C1 segment of cervical spinal cord (tissue), 14 donors: ENCODE results near the gene MIPOL1.
"Not testable (repeated sequence)": the region's sequence is repeated elsewhere in the genome, so short reads cannot be mapped to it uniquely, and the experiment has no call there.

Source experiments
- DNase-seq, 14 donors: peaks; one replicate each; lab custom pipeline; 2025; lab: John Stamatoyannopoulos, UW

MIPOL1 gene

DNA sequence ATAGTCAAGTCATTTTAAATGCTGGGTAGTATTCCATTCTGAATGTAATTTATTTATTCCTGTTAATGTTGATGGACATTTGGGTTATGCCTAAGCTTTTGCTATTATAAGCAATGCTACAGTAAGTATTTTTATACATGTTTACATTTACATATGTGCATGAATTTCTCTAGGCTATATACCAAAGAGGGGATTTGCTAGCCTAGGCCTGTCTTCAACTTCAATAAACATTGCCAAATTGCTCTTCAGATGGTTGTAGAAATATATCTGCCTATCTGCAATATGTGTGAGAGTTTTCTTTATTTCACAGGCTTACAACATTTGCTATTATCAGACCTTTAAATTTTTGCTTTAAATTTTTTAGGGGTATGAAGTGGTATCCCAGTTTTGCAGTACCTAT lies 87.0 kb downstream of the MIPOL1 start:
- no peak for DNase-seq

GRCh38 chr14:37285220-37285619 lies 87.5 kb downstream of the MIPOL1 start:
- no peak for DNase-seq

DNA sequence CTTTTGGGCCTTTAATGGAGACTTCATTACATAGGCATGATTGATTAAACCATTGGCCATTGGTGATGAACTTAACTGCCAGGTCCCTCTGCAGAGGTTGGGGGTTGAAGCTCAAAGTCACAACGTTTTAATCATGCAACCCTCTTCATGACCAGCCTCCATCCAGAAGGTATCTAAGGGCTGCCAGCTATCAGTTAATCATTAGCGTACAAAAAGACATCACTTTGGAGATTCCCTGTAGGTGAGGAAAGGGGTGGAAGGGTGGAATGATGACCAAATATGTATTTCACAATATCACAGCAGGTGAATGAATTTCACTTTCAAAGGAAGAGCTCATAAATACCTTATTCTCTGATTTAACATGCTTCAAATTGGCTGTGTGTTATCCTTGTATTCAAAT lies 92.0 kb downstream of the MIPOL1 start:
- DNase-seq = no peak

GRCh38 chr14:37295262-37295661 lies 97.5 kb downstream of the MIPOL1 start:
- DNase-seq = not testable (repeated sequence)

DNA sequence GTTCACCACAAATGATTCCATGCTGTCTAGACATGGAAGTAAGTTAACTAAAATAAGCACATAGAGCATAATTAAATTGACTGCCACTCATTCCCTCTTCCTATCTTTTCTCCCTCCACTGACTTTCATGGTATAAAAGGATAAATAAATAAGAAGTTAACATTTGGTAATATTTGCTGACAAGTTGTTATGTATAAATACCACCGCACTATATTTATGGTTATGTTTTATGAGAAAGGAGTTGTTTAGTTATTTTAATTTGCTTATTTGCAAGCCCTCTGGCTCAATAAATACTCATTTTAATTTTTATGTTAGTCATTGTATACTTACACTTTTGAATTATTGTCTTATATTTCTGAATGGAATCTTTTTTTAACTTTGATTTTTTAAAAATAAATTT lies 113.5 kb downstream of the MIPOL1 start:
- DNase-seq = no peak

GRCh38 chr14:37318938-37319337 lies 121.2 kb downstream of the MIPOL1 start:
- no peak for DNase-seq

DNA sequence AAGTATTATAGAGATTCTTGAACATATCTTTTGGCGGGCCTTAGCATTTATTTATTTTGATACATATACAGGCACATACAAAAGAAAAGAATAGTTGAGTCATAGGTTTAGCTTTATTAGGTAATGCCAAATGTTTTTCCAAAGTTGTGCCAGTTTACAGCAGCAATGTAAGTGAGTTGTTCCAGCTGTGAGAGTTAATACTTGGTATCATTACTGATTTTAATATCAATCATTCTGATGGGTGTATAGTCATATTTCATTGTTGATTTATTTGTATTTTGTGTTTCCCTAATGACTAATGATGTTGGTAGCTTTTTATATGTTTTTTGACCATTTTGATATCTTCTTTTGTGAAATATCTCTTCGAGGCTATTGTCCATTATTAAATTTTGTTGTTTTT lies 122.4 kb downstream of the MIPOL1 start:
- no peak for DNase-seq

DNA sequence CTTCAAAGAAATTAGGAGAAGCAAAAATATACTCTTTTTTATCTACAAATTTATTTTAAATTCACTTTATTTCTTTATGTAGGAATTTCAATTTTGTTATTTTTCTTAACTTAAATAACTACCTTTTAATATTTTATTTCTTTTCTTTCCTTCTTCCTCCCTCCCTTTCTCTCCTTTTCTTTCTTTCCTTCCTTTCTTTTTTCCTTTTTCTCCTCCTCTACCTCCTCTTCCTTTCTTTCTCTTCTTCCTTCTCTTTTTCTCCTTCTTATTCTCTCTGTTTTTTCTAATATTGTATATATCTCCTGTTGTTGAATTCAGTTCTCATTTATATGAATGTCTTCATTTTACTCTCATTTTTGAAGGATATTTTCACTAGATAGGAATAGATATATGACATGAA lies 127.6 kb downstream of the MIPOL1 start:
- DNase-seq = no peak

- DNase-seq = no peak
Measured at GRCh38 chr14:37326434-37326833, 128.7 kb downstream of the MIPOL1 start.

GRCh38 chr14:37327933-37328332 lies 130.2 kb downstream of the MIPOL1 start:
- not testable (repeated sequence) for DNase-seq

DNA sequence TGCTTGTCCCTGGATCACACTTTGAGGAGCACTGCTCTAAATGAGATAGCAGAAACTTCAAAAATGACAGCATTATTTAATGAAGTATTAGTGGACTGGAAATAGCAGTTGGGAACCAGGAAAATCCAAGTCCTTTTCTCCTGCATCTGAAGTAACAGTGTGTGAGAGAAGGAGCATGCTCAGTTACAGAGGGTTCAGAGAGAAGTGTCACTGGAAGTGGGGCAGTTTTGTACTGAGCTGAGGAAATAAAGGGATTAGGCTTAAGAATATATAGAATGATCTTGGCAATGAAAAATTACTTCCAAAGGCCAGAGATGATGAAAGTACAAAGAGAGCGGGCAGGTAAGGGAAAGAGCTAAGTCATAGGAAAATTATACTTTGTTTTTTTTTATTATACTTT lies 130.9 kb downstream of the MIPOL1 start:
- no peak for DNase-seq

DNA sequence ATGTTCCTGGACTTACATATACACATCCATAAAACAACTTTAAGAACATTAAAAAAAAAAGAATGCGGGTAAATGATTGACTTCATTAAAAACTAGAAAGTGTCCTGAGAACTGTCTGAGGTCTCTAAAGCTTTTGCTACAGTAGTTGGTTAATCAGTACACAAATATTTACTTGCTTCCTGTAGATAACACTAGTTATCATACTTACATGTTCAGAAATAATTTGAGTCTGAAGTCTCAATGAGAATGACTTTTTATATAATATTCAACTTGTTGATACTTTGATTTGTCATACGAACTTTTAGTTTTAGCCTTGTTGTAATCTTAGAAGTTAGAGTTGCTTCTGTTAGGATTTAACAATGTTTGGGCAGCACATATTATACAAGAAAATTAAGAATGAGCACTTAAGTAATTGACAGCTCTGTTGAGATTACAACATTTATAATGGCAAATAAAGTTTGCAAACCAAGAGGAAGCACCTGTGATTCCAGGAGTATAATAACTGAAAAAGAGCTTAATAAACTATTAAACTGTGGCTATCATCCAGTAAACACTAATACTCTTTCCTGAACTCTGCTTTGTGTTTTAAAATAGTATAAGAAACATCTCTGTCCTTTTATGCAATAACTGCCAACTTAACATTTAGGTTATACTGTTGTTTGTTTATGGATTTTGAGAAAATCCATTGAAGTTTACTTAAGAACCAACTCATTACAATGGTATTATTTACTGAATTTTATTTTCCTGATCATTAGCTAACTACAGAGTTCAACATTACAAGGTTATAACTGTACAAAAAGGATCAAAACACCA lies 131.7 kb downstream of the MIPOL1 start:
- DNase-seq = no peak

DNA sequence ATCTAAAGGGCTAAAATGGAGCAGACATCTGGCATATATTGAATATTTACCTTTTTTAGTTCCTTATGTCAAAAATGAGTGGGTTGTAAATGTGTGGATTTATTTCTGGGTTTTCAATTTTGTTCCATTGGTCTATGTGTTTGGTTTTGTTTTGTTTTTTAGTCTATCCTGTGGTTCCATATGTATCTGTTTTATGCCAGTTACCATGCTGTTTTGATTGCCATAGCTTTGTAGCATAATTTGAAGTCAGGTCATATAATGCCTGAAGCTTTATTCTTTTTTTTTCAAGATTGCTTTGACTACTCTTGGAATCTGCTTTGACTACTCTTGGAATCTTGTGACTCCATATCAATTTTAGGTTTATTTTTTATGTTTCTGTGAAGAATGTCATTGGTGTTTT lies 133.2 kb downstream of the MIPOL1 start:
- DNase-seq = no peak

DNA sequence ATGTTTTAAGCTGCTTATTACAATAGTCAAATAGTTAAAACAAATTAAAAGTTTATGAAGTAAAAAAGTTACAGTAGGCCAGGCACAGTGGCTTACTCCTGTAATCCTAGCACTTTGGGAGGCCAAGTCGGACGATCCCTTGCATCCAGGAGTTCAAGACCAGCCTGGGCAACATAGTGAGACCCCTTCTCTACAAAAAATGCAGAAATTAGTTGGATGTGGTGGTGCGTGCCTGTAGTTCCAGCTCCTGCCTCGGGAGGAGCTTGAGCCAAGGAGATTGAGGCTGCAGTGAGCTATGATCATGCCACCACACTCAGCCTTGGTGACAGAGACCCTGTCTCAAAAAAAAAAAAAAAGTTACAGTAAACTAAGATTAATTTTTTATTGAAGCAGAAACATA lies 142.6 kb downstream of the MIPOL1 start:
- no peak for DNase-seq

DNA sequence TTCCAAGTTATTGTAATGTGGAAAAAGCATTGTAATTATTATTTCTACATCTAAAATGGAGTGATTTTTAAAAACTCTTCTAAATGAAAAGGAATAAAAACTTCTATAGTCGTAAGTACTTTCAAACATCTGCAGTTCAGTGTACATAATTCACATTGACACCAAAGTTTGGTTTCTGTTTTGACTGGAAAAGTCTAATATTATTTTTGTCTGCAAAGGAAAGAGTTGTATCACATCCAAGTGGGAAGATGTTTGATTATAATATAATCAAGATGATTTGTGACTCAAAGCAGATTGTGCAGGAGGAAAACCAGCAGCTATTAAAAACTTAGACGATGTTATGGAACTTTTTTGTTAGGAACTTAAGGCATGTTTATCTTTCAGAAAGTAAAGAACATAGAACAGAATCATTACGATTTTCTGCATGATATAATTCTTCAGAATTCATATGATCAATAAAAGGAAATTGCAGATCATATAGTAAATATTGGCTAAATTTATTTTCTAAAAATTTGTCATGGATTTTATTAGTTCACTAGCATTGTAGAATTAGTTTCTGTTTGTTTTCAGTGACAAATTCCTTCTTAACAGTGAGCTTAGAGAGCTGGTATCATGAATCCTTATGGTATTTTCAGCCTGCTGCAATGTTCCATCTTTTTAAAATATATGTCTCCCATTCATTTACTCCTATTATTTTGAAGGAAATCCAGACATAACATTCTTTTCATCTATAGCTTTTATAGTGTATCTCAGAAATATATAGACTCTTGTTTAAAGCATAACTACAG lies 145.8 kb downstream of the MIPOL1 start:
- no peak for DNase-seq

GRCh38 chr14:37363661-37364060 lies 165.9 kb downstream of the MIPOL1 start:
- DNase-seq = no peak

DNA sequence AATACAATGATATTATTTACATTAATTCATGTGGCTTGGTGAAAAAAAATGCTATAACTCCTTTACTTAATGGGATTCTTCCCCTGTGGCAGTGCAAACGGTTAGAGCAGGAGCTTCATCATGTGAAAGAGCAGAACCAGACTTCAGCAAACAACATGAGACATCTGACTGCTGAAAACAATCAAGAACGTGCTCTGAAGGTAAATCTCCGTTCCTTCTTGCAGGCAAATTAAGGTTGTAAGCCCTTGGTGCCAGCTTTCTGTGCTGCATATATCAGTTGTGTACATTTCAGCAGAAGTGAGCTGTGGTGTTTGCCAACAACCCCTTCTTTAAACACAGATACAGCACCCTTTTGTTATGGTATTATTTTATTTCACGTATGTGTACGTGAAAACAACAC lies 171.7 kb downstream of the MIPOL1 start:
- DNase-seq = no peak

DNA sequence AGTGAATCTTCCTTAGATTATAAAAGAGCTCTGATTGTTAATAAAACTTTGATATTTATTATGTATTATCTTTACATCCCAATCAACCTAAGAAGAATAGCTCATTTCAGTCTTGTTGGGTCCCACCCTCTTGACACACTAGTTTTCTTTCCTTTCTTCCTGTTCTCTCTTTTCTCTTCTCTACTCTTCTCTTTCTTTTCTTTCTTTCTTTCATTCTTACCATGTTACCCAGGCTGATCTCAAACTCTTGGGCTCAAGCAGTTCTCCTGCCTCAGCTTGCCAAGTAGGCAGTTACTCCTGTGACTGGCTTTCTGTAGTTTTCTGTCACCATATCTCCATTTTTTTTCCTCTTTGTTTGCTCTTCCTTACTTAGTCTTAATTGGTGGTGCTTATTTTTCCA lies 177.8 kb downstream of the MIPOL1 start:
- no peak for DNase-seq

DNA sequence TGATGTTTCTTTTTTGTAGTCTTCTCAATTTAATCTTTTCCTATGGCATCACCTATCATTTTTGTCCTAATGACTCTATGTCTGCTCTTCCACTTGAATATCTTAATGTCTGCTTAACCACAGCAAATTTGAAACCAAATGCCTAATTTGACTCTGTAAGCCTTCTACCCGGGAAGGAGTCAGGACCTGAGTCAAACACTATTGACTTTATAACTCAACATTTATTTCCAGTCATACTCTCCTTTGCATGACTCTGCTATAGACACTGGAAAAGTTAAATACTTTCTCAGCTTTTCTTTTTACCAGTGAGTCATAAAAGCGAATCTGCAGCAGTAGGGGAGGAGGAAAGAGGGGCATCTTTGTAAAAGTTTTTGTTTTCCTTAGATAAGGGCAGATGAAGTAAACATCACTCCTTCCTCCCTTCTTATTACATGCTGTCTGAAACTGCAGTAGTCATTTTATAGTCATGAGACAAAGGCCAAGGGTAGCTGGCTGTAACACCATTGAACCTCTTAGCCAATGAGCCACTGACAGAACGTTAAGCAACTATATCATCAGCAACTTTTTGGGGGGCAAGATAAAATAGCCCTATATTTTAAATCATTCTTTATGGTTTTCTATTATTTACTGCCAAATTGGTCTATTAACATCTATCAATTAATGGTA lies 179.3 kb downstream of the MIPOL1 start:
- no peak for DNase-seq

- DNase-seq = no peak
Measured at GRCh38 chr14:37384870-37385596, 187.3 kb downstream of the MIPOL1 start.

- DNase-seq = not testable (repeated sequence)
Measured at GRCh38 chr14:37397157-37397940, 199.6 kb downstream of the MIPOL1 start.
